ENCODE results near the gene TMEM232.
A peak's percentile ranks its signal among the peaks of the same experiment; 100 is the strongest.

The TMEM232 gene

DNA sequence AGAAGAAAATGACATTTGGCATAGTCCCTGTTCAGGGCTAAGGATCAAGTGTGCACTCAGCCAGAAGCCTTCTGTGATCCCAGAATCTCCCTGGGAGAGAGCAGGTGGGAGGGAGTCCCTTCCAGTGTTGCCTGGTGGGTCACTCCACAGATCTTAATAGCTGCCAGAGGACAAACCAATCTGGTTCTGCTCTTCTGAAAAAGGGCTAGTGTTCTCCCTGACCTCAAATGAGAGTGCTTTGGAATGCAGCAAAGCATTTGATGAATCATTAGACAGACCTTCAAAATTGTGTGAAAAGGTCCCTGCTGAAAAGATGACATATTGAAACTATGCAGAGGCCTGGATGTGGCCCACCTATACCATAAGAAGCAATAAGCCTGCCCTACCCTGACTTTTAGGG lies 339.7 kb downstream of the TMEM232 start:
- peaks cover 0 to 7% of the 10 kb centered on the region in 2 donors for H3K4me1 ChIP-seq (ENCODE audit: control insufficient read depth in 1 of 2, insufficient read depth in 2 of 2, low read length in 2 of 2)
- no peak overlapping the region for H3K4me3 ChIP-seq (ENCODE audit: low read depth in 1 of 2, low read length in 2 of 2)
- no peaks in the 10 kb centered on the region for H3K36me3 ChIP-seq (ENCODE audit: control insufficient read depth in 1 of 2, insufficient read depth in 2 of 2, low read length in 2 of 2)
- H3K27me3 ChIP-seq (ENCODE audit: low read depth, low read length), result no peaks in the 10 kb centered on the region
- no peak overlapping the region for H3K27ac ChIP-seq (ENCODE audit: low read length)
- H3K9me3 ChIP-seq (ENCODE audit: control insufficient read depth in 1 of 2, low read length in 2 of 2), result peaks cover 0 to 2% of the 10 kb centered on the region in 2 donors

DNA sequence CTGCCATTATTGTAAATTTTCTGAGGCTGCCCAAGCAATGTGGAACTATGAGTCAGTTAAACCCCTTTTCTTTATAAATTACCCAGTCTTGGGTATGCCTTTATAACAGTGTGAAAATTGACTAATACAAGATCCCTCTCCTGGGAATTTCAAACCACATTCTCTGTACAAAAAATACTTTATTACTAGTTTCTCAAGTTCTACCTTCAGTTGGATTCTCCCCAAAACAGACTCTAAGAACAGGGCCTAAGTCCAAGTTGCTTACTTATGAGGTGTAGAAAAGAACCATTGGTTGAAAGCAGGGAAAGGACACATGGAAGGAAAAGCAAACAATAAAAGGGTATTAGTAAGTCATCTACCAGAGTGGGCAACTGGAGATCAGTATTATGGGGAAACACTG lies 343.2 kb downstream of the TMEM232 start:
- Histone ChIP-seq H3K27ac (ENCODE audit: low read length) (no peak overlapping the region), H3K4me1 (ENCODE audit: control insufficient read depth in 1 of 2, insufficient read depth in 2 of 2, low read length in 2 of 2) (peaks cover 0 to 7% of the 10 kb centered on the region in 2 donors), H3K4me3 (ENCODE audit: low read depth in 1 of 2, low read length in 2 of 2) (no peak overlapping the region), H3K9me3 (ENCODE audit: control insufficient read depth in 1 of 2, low read length in 2 of 2) (peaks cover 0 to 2% of the 10 kb centered on the region in 2 donors), H3K36me3 (ENCODE audit: control insufficient read depth in 1 of 2, insufficient read depth in 2 of 2, low read length in 2 of 2) (no peaks in the 10 kb centered on the region), H3K27me3 (ENCODE audit: low read depth, low read length) (no peaks in the 10 kb centered on the region)

DNA sequence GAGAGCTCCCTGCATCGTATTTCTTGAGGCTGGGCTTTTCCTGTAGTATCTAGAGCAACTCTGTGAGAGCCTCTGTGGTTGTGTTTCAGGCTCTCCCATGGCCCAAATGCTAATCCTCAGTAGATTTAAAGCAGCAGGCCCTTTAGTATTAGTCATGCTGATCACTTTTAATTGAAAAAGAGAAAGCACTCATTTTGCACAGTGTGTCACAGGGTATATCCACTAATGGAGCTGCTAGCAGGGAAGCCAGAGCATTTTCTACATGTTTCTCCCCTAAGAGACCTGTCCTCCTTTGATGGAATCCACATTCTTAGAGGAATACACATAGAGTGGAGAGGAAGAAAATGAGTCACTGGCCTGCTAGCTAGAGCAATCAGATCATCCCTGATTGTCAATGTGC lies 348.5 kb downstream of the TMEM232 start:
- H3K27ac ChIP-seq (ENCODE audit: low read length), result peak overlapping the region; percentile 34
- H3K9me3 ChIP-seq (ENCODE audit: control insufficient read depth in 1 of 2, low read length in 2 of 2), result no peaks in the 10 kb centered on the region
- no peak overlapping the region for H3K4me3 ChIP-seq (ENCODE audit: low read depth in 1 of 2, low read length in 2 of 2)
- H3K4me1 ChIP-seq (ENCODE audit: control insufficient read depth in 1 of 2, insufficient read depth in 2 of 2, low read length in 2 of 2), result peaks cover 0 to 5% of the 10 kb centered on the region in 2 donors
- no peaks in the 10 kb centered on the region for H3K27me3 ChIP-seq (ENCODE audit: low read depth, low read length)
- no peaks in the 10 kb centered on the region for H3K36me3 ChIP-seq (ENCODE audit: control insufficient read depth in 1 of 2, insufficient read depth in 2 of 2, low read length in 2 of 2)

DNA sequence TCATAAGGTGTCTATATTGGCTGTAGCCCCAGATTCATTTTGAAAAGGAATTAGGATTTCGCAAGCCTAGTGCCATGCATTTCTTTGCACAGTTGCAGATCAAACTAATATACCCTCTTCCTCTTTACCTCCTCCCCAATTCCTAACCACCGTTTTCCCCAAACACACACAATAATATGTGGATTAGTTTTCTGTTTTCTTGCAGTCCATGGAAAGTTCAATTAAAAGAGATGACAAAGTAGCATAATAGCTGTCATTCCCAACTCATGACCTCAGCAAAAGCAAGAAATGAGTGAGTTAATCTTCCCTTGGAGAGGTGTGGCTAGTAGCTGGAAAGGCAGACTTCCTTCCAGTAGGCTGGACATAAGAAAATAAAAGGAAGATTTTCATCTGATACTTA lies 349.1 kb downstream of the TMEM232 start:
- peaks cover 0 to 5% of the 10 kb centered on the region in 2 donors for H3K4me1 ChIP-seq (ENCODE audit: control insufficient read depth in 1 of 2, insufficient read depth in 2 of 2, low read length in 2 of 2)
- H3K4me3 ChIP-seq (ENCODE audit: low read depth in 1 of 2, low read length in 2 of 2), result no peak overlapping the region
- H3K27ac ChIP-seq (ENCODE audit: low read length), result peak overlapping the region; percentile 34
- no peaks in the 10 kb centered on the region for H3K9me3 ChIP-seq (ENCODE audit: control insufficient read depth in 1 of 2, low read length in 2 of 2)
- H3K27me3 ChIP-seq (ENCODE audit: low read depth, low read length), result no peaks in the 10 kb centered on the region
- no peaks in the 10 kb centered on the region for H3K36me3 ChIP-seq (ENCODE audit: control insufficient read depth in 1 of 2, insufficient read depth in 2 of 2, low read length in 2 of 2)

DNA sequence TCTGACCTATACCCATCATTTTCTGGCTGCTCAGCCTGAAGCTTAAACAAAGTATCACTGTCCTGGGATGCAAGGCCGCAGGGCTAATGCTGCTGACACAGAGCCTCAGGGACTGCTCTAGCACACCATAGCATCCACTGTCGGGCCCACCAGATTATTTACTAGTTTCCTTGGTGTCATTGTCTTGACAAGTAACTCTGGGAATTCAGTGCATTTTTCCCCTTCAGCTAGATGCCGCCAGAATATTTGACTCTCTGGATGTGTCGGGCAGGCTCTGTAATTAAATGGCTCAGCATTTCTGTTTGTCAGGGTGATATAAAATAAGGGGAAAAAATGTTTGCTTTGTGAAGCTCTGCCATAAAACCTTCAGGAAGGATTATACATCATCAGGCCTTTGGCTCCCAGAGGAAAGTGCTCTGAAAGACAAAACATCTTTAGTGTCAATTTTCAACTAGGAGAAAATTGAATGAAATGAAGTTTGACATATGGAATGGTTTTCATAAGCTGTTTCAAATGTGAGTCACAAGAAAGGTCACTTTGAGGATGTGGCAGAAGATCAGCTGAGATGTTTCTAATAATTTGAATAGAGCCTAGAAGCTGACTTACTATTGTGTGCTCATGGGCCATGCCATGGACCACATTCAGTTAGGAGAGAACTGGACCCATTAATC lies 350.1 kb downstream of the TMEM232 start:
- H3K27ac ChIP-seq (ENCODE audit: low read length), result no peak overlapping the region
- H3K4me1 ChIP-seq (ENCODE audit: control insufficient read depth in 1 of 2, insufficient read depth in 2 of 2, low read length in 2 of 2), result peaks cover 0 to 5% of the 10 kb centered on the region in 2 donors
- no peaks in the 10 kb centered on the region for H3K27me3 ChIP-seq (ENCODE audit: low read depth, low read length)
- no peak overlapping the region for H3K4me3 ChIP-seq (ENCODE audit: low read depth in 1 of 2, low read length in 2 of 2)
- no peaks in the 10 kb centered on the region for H3K9me3 ChIP-seq (ENCODE audit: control insufficient read depth in 1 of 2, low read length in 2 of 2)
- no peaks in the 10 kb centered on the region for H3K36me3 ChIP-seq (ENCODE audit: control insufficient read depth in 1 of 2, insufficient read depth in 2 of 2, low read length in 2 of 2)

DNA sequence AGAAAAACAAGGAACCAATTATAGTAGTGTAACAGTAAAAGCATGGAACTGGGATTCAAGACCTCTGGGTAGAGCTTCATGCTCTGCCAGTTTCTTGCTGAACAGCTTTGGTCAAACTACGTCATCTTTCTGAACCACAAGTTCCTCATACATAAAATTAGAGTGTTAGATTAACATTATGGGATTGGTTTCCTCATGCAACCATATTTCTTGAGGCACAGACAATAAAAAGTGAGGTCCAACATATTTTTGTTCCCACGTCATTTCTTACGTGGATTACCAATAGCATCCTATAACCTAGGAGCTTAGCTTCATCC lies 354.8 kb downstream of the TMEM232 start:
- H3K27ac ChIP-seq (ENCODE audit: low read length), result no peak overlapping the region
- no peaks in the 10 kb centered on the region for H3K9me3 ChIP-seq (ENCODE audit: control insufficient read depth in 1 of 2, low read length in 2 of 2)
- H3K4me3 ChIP-seq (ENCODE audit: low read depth in 1 of 2, low read length in 2 of 2), result no peak overlapping the region
- no peaks in the 10 kb centered on the region for H3K36me3 ChIP-seq (ENCODE audit: control insufficient read depth in 1 of 2, insufficient read depth in 2 of 2, low read length in 2 of 2)
- H3K27me3 ChIP-seq (ENCODE audit: low read depth, low read length), result no peaks in the 10 kb centered on the region
- no peaks in the 10 kb centered on the region for H3K4me1 ChIP-seq (ENCODE audit: control insufficient read depth in 1 of 2, insufficient read depth in 2 of 2, low read length in 2 of 2)

DNA sequence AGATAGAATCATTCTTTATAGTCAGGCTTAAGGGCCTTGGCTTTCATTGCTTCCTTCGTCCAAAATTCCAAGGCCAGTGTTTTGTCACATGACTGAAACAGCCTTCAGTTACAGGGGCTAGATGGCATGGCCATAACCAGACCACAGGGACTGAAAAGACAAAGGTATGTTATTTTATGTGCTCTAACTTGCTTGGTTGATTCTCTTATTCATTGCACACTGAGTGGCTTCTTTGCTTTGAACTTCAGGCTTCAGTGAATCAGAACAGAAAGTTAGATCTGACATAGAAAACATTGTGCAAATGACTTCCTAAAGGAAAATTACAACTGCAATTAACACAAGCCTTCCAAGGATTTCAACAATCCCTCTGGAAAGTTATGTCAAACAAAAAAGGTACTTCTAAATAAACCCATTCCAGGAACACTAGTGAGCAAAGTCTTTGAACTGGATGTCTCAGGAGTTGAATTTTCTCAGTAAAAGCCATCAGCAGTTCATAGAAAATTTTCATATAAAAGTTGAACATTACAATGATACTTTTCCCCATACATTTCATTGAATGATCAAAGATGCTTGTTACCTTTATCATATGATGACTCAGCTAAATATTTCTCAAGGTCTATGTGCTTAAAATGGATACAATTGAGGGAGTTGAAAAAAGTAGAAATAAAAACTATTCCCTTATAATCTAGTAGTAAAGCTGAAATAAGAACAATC lies 355.3 kb downstream of the TMEM232 start:
- Histone ChIP-seq H3K4me1 (ENCODE audit: control insufficient read depth in 1 of 2, insufficient read depth in 2 of 2, low read length in 2 of 2) (no peaks in the 10 kb centered on the region), H3K4me3 (ENCODE audit: low read depth in 1 of 2, low read length in 2 of 2) (no peak overlapping the region), H3K36me3 (ENCODE audit: control insufficient read depth in 1 of 2, insufficient read depth in 2 of 2, low read length in 2 of 2) (no peaks in the 10 kb centered on the region), H3K9me3 (ENCODE audit: control insufficient read depth in 1 of 2, low read length in 2 of 2) (no peaks in the 10 kb centered on the region), H3K27ac (ENCODE audit: low read length) (no peak overlapping the region), H3K27me3 (ENCODE audit: low read depth, low read length) (no peaks in the 10 kb centered on the region)
